A673 (cell line): ENCODE measurements around the gene TMEM114. TPM values are rescaled to one million over a fixed set of nuclear protein-coding genes. Genes with fewer than 3 reads are reported as not detected.

ENCODE experiments used
- BruUV-seq: library from RNA; stranded (reverse); fragments of 400-500 nt; replicated peaks from 2 replicates; lab custom pipeline; 2021; lab: Mats Ljungman, UMichigan
- CTCF ChIA-PET: fragments of 300-600 bp; sonication (Branson Sonifier 250); formaldehyde crosslinking; loops from one replicate; lab custom pipeline; 2022; ENCODE audit warnings: antibody characterized with exemption; lab: Charles Lee
- POLR2A ChIA-PET: fragments of 300-600 bp; sonication (Branson Sonifier 250); formaldehyde crosslinking; loops from one replicate; lab custom pipeline; 2022; ENCODE audit warnings: antibody characterized with exemption; ENCODE audit not compliant: low non-redundant PET; lab: Charles Lee
- DNase-seq: peaks from one replicate; pipeline ENCODE4 v3.0.0-alpha.2; 2015; ENCODE audit warnings: low spot score
- H3K27ac ChIP-seq: fragments of 200-600 bp; sonication (generic); 2 replicates; pipeline ENCODE4 v1.5.1; 2016; ENCODE audit warnings: mixed run types, low read depth, mild to moderate bottlenecking, mixed read lengths, antibody characterized with exemption, low read length; ENCODE audit not compliant: poor library complexity, severe bottlenecking
- H3K27me3 ChIP-seq: fragments of 200-600 bp; sonication (generic); replicated peaks from 2 replicates; pipeline ENCODE4 v1.6.1; 2017; ENCODE audit warnings: mixed run types, low read depth, mild to moderate bottlenecking, mixed read lengths, antibody characterized with exemption, low read length; ENCODE audit not compliant: insufficient read depth, poor library complexity
- H3K36me3 ChIP-seq: fragments of 200-600 bp; sonication (generic); 2 replicates; pipeline ENCODE4 v1.6.1; 2016; ENCODE audit warnings: mixed run types, mild to moderate bottlenecking, mixed read lengths, antibody characterized with exemption, low read length; ENCODE audit not compliant: insufficient read depth, poor library complexity, severe bottlenecking
- H3K4me1 ChIP-seq: fragments of 200-600 bp; sonication (generic); 2 replicates; pipeline ENCODE4 v1.6.1; 2017; ENCODE audit warnings: mixed run types, mild to moderate bottlenecking, mixed read lengths, antibody characterized with exemption, low read length; ENCODE audit not compliant: insufficient read depth, poor library complexity, severe bottlenecking
- H3K4me3 ChIP-seq: fragments of 200-600 bp; sonication (generic); 2 replicates; pipeline ENCODE4 v1.5.1; 2016; ENCODE audit warnings: low read depth, mixed run types, mild to moderate bottlenecking, mixed read lengths, low read length; ENCODE audit not compliant: poor library complexity, severe bottlenecking
- H3K9me3 ChIP-seq: fragments of 200-600 bp; sonication (generic); 2 replicates; pipeline ENCODE4 v1.6.1; 2016; ENCODE audit warnings: mixed run types, low read depth, mild to moderate bottlenecking, mixed read lengths, antibody characterized with exemption, low read length; ENCODE audit not compliant: poor library complexity, severe bottlenecking
- CTCF ChIP-seq: fragments of 300-800, 200-600 bp; sonication (generic); conservative IDR thresholded peaks from 2 replicates; pipeline ENCODE4 v1.5.1; 2017; ENCODE audit warnings: low read depth, mild to moderate bottlenecking, antibody characterized with exemption, low read length, moderate library complexity, mixed read lengths
- EZH2 ChIP-seq: fragments of 200-600 bp; sonication (generic); IDR thresholded peaks from 2 replicates; pipeline ENCODE4 v1.6.1; 2017; ENCODE audit warnings: borderline replicate concordance, low read depth, mild to moderate bottlenecking, mixed read lengths, antibody characterized with exemption, low read length; ENCODE audit not compliant: poor library complexity, severe bottlenecking
- intact Hi-C: fragments of 100-400 bp; cut with micrococcal nuclease; formaldehyde crosslinking; loops from one replicate; pipeline ENCODE4 v1.10.0; 2022; ENCODE audit not compliant: unreplicated experiment
- total RNA-seq: library from RNA; stranded (reverse); gene quantifications from 2 replicates; pipeline ENCODE4 v1.2.3, GENCODE V29; 2021

The TMEM114 gene
- total RNA-seq, 1 experiment from 2014 or later = 0.86 TPM

- CTCF ChIA-PET = no interaction called here
- no TSS peak for BruUV-seq
Measured at GRCh38 chr16:8575399-8575798, 14.9 kb downstream of the TMEM114 start.

GRCh38 chr16:8572919-8573724 lies 17.2 kb downstream of the TMEM114 start:
- BruUV-seq = no TSS peak
- TF ChIP-seq CTCF (peak; percentile 80), EZH2 (no peak)
- intact Hi-C loops = loop anchor here (2.0 to 10.0 kb wide), 2 partner anchors 82 to 562 kb away; no protein-coding TSS in a partner anchor
- Histone ChIP-seq H3K4me1 (peaks cover 74% of the 10 kb centered on the region), H3K27ac (peak overlapping the region; percentile 100), H3K4me3 (no peak overlapping the region), H3K27me3 (no peaks in the 10 kb centered on the region), H3K36me3 (no peaks in the 10 kb centered on the region), H3K9me3 (no peaks in the 10 kb centered on the region)
- DNase-seq = peak; percentile 91
- POLR2A ChIA-PET = no interaction called here
- CTCF ChIA-PET = interaction anchor here (0.7 to 1.3 kb wide), 2 partner anchors 63 to 298 kb away, joined by 4 read pairs; no protein-coding TSS in a partner anchor

More at GRCh38 chr16:8575399-8575798, 14.9 kb downstream of the TMEM114 start:
- Histone ChIP-seq H3K36me3 (peaks cover 22% of the 10 kb centered on the region), H3K27ac (peak overlapping the region; percentile 100), H3K9me3 (no peaks in the 10 kb centered on the region), H3K27me3 (no peaks in the 10 kb centered on the region), H3K4me3 (peak overlapping the region; percentile 28), H3K4me1 (peaks cover 59% of the 10 kb centered on the region)
- DNase-seq = no peak
- intact Hi-C loops = loop anchor here (5.0 to 10.0 kb wide), 4 partner anchors 62 to 559 kb away; partner anchors contain the start of gene HAPSTR1
- POLR2A ChIA-PET = interaction anchor here (0.6 to 1.0 kb wide), 2 partner anchors 8 to 305 kb away, joined by 3 to 5 read pairs; no protein-coding TSS in a partner anchor
- no peak for TF ChIP-seq EZH2
- no peak for TF ChIP-seq CTCF

GRCh38 chr16:8572063-8572918 lies 18.0 kb downstream of the TMEM114 start:
- Histone ChIP-seq H3K4me1 (peaks cover 77% of the 10 kb centered on the region), H3K4me3 (no peak overlapping the region), H3K27me3 (no peaks in the 10 kb centered on the region), H3K36me3 (no peaks in the 10 kb centered on the region), H3K9me3 (no peaks in the 10 kb centered on the region), H3K27ac (peak overlapping the region; percentile 100)
- peak; percentile 5 for DNase-seq
- no TSS peak for BruUV-seq
- CTCF ChIA-PET = interaction anchor here (0.6 to 1.3 kb wide), 2 partner anchors 63 to 625 kb away, joined by 4 read pairs; no protein-coding TSS in a partner anchor
- POLR2A ChIA-PET = no interaction called here
- TF ChIP-seq EZH2 = no peak
- no peak for TF ChIP-seq CTCF
- intact Hi-C loops = loop anchor here (2.0 to 10.0 kb wide), 2 partner anchors 83 to 563 kb away; no protein-coding TSS in a partner anchor
